ENCODE results near the gene UMOD. TPM values are rescaled to one million over a fixed set of nuclear protein-coding genes. Genes with fewer than 3 reads are reported as not detected.

Gene UMOD
- total and polyA plus RNA-seq, 4 donors, result not detected

- no peaks in the 10 kb centered on the region for H3K36me3 ChIP-seq (ENCODE audit: control insufficient read depth in 4 of 4, insufficient read depth in 3 of 4, low read depth in 1 of 4, low read length in 3 of 4)
- H3K9ac ChIP-seq (ENCODE audit: low read depth in 1 of 2, low read length in 2 of 2), result no peak overlapping the region
- H3K9me3 ChIP-seq (ENCODE audit: control insufficient read depth in 4 of 4, low read length in 3 of 4), result no peaks in the 10 kb centered on the region
- no peaks in the 10 kb centered on the region for H3K27me3 ChIP-seq (ENCODE audit: control insufficient read depth in 4 of 4, insufficient read depth in 4 of 4, low read length in 3 of 4)
- no peak overlapping the region for H3K27ac ChIP-seq (ENCODE audit: low read depth in 1 of 2, low read length in 2 of 2)
- DNase-seq (ENCODE audit: low spot score), result no peak
- 76% methylated on average over 2 of the region's 2 CpGs for WGBS
- no peak overlapping the region for H3K4me3 ChIP-seq (ENCODE audit: low read depth in 1 of 3, low read length in 3 of 3)
- H3K4me1 ChIP-seq (ENCODE audit: control insufficient read depth in 4 of 4, insufficient read depth in 4 of 4, low read length in 3 of 4), result peaks cover 0 to 4% (median 2%) of the 10 kb centered on the region in 4 donors
- TF ChIP-seq RAD21 (IDR thresholded peaks at IDR 0.05) (no peak), ATF3 (IDR thresholded peaks at IDR 0.05) (no peak), NR2F2 (IDR thresholded peaks at IDR 0.05) (no peak), RXRA (IDR thresholded peaks at IDR 0.05) (no peak)
Observed at GRCh38 chr16:20401066-20401465, 48.6 kb upstream of the UMOD start.

GRCh38 chr16:20399185-20399584, 46.7 kb upstream of the UMOD start:
- Histone ChIP-seq H3K4me1 (ENCODE audit: control insufficient read depth in 4 of 4, insufficient read depth in 4 of 4, low read length in 3 of 4) (peaks cover 0 to 9% (median 4%) of the 10 kb centered on the region in 4 donors), H3K9ac (ENCODE audit: low read depth in 1 of 2, low read length in 2 of 2) (no peak overlapping the region), H3K27me3 (ENCODE audit: control insufficient read depth in 4 of 4, insufficient read depth in 4 of 4, low read length in 3 of 4) (no peaks in the 10 kb centered on the region), H3K4me3 (ENCODE audit: low read depth in 1 of 3, low read length in 3 of 3) (no peak overlapping the region), H3K27ac (ENCODE audit: low read depth in 1 of 2, low read length in 2 of 2) (no peak overlapping the region), H3K9me3 (ENCODE audit: control insufficient read depth in 4 of 4, low read length in 3 of 4) (no peaks in the 10 kb centered on the region), H3K36me3 (ENCODE audit: control insufficient read depth in 4 of 4, insufficient read depth in 3 of 4, low read depth in 1 of 4, low read length in 3 of 4) (no peaks in the 10 kb centered on the region)
- 86% methylated on average over 7 of the region's 7 CpGs for WGBS
- DNase-seq (ENCODE audit: low spot score), result no peak
- TF ChIP-seq HNF4G (IDR thresholded peaks at IDR 0.05) (no peak), FOXA1 (IDR thresholded peaks at IDR 0.05) (no peak), JUND (IDR thresholded peaks at IDR 0.05) (no peak), EGR1 (IDR thresholded peaks at IDR 0.05; ENCODE audit: low read depth in 2 of 2) (no peak), RAD21 (IDR thresholded peaks at IDR 0.05) (no peak), SP1 (IDR thresholded peaks at IDR 0.05) (no peak), GABPA (IDR thresholded peaks at IDR 0.05 in 1 of 2, conservative IDR thresholded peaks at IDR 0.05 in 1 of 2) (no peak), TAF1 (conservative IDR thresholded peaks at IDR 0.05) (no peak), MAX (IDR thresholded peaks at IDR 0.05) (no peak), YY1 (IDR thresholded peaks at IDR 0.05) (no peak), NR2F2 (IDR thresholded peaks at IDR 0.05) (no peak), RXRA (IDR thresholded peaks at IDR 0.05) (no peak), FOXA2 (IDR thresholded peaks at IDR 0.05) (no peak)
- TF ChIP-seq, protein P1, sequence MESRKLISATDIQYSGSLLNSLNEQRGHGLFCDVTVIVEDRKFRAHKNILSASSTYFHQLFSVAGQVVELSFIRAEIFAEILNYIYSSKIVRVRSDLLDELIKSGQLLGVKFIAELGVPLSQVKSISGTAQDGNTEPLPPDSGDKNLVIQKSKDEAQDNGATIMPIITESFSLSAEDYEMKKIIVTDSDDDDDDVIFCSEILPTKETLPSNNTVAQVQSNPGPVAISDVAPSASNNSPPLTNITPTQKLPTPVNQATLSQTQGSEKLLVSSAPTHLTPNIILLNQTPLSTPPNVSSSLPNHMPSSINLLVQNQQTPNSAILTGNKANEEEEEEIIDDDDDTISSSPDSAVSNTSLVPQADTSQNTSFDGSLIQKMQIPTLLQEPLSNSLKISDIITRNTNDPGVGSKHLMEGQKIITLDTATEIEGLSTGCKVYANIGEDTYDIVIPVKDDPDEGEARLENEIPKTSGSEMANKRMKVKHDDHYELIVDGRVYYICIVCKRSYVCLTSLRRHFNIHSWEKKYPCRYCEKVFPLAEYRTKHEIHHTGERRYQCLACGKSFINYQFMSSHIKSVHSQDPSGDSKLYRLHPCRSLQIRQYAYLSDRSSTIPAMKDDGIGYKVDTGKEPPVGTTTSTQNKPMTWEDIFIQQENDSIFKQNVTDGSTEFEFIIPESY (IDR thresholded peaks at IDR 0.05), result no peak

DNA sequence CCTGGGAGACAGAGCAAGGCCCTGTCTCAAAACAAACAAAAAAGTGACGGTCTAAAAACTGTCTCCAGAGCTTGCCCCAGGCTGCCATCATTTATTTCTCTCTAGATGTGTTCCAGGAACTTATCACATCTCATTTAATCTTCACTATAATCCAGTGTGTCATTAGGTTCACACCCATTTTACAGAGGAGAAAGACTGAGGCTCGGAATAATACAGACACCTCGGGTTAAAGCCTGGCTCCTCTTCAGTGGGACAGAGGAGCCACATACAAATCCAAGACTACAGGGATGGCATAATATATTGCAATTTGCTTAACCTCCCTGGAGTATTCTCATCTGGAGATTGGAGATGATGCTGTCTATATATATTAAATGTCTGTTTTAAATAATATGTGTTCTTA, 46.1 kb upstream of the UMOD start:
- Histone ChIP-seq H3K4me1 (ENCODE audit: control insufficient read depth in 4 of 4, insufficient read depth in 4 of 4, low read length in 3 of 4) (peaks cover 0 to 15% (median 7%) of the 10 kb centered on the region in 4 donors), H3K9me3 (ENCODE audit: control insufficient read depth in 4 of 4, low read length in 3 of 4) (no peaks in the 10 kb centered on the region), H3K9ac (ENCODE audit: low read depth in 1 of 2, low read length in 2 of 2) (no peak overlapping the region), H3K36me3 (ENCODE audit: control insufficient read depth in 4 of 4, insufficient read depth in 3 of 4, low read depth in 1 of 4, low read length in 3 of 4) (no peaks in the 10 kb centered on the region), H3K27ac (ENCODE audit: low read depth in 1 of 2, low read length in 2 of 2) (no peak overlapping the region), H3K27me3 (ENCODE audit: control insufficient read depth in 4 of 4, insufficient read depth in 4 of 4, low read length in 3 of 4) (no peaks in the 10 kb centered on the region), H3K4me3 (ENCODE audit: low read depth in 1 of 3, low read length in 3 of 3) (no peak overlapping the region)
- 91% methylated on average over 3 of the region's 3 CpGs for WGBS
- no peak for DNase-seq (ENCODE audit: low spot score)
- no peak for TF ChIP-seq YY1 (IDR thresholded peaks at IDR 0.05)
- no peak for TF ChIP-seq GABPA (IDR thresholded peaks at IDR 0.05 in 1 of 2, conservative IDR thresholded peaks at IDR 0.05 in 1 of 2)
- TF ChIP-seq RXRA (IDR thresholded peaks at IDR 0.05), result no peak
- TF ChIP-seq EGR1 (IDR thresholded peaks at IDR 0.05; ENCODE audit: low read depth in 2 of 2), result no peak
- TF ChIP-seq FOXA1 (IDR thresholded peaks at IDR 0.05), result no peak
- no peak for TF ChIP-seq HNF4G (IDR thresholded peaks at IDR 0.05)
- TF ChIP-seq RAD21 (IDR thresholded peaks at IDR 0.05), result no peak
- TF ChIP-seq JUND (IDR thresholded peaks at IDR 0.05), result no peak

All from liver (tissue), 9 donors.